Stimulated activated CD8-positive, alpha-beta memory T cell treated with anti-CD3 and anti-CD28 coated beads, Interleukin-4, amount 100 ng/mL, for 1 hour (primary cell): ENCODE results near the gene TANGO6.
"Not testable (repeated sequence)": the region's sequence is repeated elsewhere in the genome, so short reads cannot be mapped to it uniquely, and the experiment has no call there.

Experiments
- DNase-seq, 2 donors: peaks; one replicate each; pipeline ENCODE4 v3.0.0-alpha.2; 2020; ENCODE audit warnings: low read depth in 2 of 2, low spot score in 1 of 2

TANGO6 gene

DNA sequence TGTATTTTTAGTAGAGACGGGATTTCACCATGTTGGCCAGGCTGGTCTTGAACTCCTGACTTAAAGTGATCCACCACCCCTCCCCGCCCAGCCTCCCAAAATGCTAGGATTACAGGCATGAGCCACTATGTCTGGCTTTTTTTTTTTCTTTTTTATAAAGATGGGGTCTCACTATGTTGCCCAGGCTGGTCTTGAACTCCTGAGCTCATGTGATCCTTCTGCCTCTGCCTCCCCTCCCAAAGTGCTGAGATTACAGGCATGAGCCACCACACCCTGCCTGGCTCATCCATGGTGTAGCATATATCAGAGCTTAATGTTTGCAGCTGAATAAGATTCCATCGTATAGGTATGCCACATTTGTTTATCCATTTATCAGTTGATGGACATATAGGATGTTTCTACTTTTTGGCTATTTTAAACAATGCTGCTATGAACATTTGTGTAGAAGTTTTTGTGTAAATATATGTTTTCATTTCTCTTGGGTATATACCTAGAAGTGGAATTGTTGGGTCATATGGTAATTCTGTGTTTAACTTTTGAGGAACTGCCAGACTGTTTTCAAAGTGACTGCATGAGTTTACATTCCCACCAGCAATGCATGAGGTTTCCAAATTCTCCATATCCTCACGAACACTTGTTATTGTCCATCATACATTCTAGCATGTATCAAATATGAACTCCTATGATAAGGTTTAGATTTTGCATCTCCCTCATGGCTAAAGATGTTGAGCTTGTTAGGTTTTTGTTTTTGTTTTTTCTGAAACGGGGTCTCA is 206.5 kb downstream of the TANGO6 start:
- no peak for DNase-seq

DNA sequence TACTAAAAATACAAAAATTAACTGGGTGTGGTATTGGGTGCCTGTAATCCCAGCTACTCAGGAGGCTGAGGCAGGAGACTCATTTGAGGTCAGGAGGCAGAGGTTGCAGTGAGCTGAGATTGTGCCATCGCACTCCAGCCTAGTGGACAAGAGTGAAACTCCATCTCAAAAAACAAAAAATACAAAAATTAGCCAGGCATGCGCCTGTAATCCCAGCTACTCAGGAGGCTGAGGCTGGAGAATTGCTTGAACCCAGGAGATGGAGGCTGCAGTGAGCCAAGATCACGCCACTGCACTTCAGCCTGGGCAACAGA is 208.1 kb downstream of the TANGO6 start:
- not testable (repeated sequence) for DNase-seq

DNA sequence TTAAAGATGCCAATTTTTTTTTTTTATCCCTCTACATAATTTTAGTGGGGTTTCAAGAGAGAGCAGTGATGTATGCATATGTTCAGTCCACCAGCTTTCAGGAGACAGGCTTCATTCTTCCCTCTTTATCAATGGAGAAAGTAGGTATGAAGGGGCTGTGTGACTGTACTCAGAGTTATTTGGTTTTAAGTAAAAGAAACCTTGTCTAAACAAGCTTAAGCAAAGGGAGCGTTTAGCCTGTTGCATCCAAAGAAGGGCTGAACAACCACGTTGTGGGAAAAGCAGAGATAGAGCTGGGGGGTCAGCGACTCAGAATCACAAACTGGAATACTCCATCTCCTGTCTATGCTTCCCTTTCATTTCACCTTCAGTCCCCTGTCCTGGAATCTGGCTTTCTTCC is 211.7 kb downstream of the TANGO6 start:
- DNase-seq: no peak

GRCh38 chr16:69055980-69056379 is 212.6 kb downstream of the TANGO6 start:
- no peak for DNase-seq

GRCh38 chr16:69056421-69056820 is 213.1 kb downstream of the TANGO6 start:
- DNase-seq: no peak

DNA sequence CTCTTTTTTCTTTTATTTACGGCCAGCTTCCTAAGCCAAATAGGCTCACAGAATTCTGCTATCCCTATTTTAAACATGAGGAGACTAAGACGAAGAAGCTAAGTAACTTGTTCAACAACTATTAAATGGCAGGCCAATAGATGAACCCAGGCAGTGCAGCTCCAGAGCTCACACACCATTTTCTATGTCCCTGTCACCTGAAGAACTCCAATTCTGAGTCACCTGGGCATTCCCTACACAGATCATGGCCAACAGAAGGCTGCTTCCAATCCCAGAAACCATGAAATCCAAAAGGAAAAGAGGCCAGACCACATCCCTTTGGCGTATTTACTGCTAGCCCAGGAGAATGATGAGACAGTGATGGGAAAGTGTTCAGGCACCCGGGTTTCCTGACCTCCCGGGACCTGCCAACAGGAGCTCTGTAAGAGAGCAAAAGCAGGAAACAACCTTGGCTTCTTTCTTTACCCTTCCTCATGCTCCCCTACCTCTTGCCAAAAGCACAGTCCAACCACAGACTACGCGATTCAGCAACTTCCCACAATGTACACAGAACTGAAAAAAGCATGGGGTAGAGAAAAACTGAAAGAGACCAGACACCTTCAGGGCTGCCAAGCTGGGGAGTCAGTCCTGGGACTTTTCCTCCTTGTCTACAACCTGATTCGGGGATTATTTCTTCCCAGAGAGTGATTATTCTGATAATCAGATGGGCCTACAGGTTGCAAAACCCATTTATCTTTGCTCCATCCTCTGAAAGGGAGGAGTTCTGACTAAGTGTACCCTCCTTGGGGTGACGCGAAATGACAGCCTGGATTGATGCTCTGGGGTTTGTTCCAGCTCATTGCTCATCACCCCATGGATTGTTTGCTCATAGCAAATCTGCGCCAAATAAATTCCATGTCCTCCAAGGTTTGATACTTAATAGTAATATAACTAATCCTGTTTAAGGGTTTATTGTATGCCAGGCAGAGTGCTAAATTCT is 214.4 kb downstream of the TANGO6 start:
- DNase-seq: no peak

GRCh38 chr16:69063491-69063890 is 220.2 kb downstream of the TANGO6 start:
- DNase-seq: not testable (repeated sequence)

DNA sequence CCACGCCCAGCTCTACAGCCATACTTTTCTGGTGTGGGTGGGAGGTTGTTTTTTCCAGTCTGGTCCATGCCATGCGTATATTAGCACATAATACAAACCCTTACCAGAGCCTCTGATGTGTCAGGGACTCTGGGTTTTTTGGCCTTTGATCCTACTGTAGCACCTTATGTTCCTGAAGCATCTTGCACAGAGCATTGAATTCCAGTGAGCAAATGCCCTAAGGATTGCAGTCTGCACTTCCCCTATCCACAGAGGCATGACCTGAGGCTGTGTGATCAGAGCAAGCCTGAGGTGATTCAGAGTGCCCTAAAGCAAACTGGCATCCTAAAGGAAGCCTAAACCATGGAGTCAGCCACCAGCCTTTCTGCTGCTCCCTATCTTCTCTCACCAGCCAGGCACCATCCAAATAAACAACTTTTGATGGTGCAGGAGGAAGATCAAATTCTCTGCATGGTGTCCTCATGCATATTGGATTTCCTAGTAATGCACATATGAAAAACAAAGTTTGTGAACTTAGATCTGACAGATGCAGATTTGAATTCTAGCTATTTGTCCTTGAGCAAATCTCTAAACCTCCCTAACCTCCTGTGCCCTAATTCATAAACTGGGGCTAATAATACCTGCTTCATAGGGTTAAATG is 220.9 kb downstream of the TANGO6 start:
- DNase-seq: no peak

- no peak for DNase-seq
These were observed 221.5 kb downstream of the TANGO6 start for GRCh38 chr16:69064764-69065313.

DNA sequence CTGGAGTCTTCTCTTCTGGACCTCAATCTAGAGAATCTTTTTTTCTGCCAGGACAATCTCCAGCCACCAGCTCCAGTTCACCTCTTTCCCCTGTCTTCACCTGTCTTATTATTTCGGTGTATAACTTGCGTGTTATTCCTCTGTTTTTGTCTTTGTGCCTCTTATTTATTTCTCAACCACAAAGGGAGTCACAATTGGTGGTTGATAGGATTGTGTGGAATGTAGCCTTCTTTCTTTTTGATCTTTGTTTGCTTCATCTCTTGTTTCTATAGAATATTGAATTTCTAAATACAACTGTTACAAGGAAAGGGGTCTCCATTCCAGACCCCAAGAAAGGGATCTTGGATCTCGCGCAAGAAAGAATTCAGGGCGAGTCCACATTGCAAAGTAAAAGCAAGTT is 226.2 kb downstream of the TANGO6 start:
- DNase-seq: no peak

DNA sequence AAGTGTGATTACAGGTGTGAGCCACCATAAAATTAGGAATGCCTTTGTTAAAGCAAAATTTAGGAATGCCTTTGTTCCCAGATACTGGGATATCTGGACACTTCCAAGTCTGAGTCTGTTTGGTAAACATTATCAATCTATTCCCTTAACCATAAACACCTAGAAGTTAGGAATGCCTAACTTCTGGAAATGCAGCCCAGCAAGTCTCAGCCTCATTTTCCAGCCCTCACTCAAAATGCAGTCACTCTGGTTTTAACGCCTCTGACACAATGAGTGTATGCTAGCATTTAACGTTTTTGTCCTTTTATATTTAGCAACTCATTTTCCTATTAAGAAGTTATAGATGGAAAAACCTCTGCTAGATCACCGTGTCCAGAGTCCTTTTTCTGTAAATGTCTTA is 227.7 kb downstream of the TANGO6 start:
- no peak for DNase-seq

DNA sequence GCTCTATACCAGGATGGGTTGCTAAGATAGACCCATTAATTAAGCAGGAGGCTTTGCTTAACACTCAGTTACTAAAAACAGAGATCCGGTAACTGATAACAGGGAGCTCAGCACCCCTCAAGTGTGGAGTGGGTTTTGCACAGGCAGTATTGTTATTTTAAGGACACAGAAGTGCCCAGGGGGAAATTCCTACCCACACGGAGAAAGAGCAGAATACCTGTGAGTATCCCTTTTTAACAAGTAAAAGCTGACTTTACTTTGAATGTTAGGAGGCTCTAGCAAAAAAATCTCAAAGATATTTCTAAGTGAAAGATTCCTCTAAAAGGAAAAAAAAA is 229.3 kb downstream of the TANGO6 start:
- no peak for DNase-seq

DNA sequence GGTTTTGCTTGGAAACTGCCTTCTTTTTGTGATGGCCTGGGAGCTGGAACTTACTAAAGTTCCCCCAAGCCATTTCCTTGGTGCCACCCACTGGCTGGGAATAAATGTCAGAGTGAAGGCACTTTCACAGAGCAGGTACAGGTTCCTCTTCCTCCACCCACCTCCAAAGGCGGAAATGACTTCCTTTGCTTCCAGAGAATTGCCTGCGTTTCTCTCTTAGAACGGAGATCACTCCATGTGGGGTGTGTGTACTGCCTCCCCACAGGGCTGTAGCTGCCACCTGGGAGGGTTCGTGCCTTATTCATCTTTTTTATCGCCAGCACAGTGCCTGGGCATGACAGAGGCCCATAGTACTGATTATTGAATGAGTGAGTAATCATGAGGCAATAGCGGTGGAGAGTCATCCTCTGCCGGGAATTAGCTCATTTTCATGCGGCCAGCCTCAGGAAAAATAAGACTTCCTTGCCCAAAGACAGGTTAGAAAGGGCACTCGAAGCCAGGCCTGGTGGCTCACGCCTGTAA is 229.9 kb downstream of the TANGO6 start:
- DNase-seq: no peak

- no peak for DNase-seq
These were observed 233.9 kb downstream of the TANGO6 start for GRCh38 chr16:69077251-69077650.

DNA sequence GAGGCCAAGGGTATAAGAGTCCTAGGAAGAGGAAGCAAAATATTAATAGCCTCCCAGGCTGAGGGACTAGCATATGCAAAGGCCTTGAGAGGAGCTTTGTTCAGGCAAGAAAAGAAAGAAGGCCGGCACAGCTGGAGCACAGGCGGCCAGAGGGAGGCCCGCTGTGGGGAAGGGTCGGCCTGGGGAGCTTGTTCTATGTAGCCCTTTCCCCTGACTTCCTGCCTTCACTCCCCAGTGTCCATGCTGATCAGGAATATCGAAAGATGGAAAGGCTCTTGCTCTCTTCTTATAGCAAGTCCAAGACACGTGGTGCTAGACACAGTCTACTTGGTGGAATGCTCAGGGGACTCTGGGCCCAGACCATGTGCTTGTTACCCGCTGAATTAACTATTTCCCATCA is 234.7 kb downstream of the TANGO6 start:
- no peak for DNase-seq

DNA sequence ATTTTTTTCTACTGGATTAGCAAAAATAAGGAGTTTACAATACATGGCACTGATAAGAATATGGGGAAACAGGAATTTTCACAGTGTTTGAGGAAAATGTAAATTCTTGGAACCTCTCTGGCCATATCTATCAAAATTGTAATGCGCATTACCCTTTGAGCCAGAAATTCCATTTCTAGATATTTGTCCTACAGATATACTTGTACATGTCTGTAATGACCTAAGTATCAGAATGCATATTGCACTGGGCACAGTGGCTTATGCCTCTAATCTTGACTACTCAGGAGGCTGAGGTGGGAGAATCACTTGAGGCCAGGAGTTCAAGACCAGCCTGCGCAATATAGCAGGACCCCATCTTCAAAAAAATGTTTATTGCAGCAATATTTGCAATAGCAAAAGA is 236.4 kb downstream of the TANGO6 start:
- no peak for DNase-seq

- no peak for DNase-seq
These were observed 240.1 kb downstream of the TANGO6 start for GRCh38 chr16:69083306-69083941.

- DNase-seq: no peak
These were observed 241.0 kb downstream of the TANGO6 start for GRCh38 chr16:69084289-69084688.

DNA sequence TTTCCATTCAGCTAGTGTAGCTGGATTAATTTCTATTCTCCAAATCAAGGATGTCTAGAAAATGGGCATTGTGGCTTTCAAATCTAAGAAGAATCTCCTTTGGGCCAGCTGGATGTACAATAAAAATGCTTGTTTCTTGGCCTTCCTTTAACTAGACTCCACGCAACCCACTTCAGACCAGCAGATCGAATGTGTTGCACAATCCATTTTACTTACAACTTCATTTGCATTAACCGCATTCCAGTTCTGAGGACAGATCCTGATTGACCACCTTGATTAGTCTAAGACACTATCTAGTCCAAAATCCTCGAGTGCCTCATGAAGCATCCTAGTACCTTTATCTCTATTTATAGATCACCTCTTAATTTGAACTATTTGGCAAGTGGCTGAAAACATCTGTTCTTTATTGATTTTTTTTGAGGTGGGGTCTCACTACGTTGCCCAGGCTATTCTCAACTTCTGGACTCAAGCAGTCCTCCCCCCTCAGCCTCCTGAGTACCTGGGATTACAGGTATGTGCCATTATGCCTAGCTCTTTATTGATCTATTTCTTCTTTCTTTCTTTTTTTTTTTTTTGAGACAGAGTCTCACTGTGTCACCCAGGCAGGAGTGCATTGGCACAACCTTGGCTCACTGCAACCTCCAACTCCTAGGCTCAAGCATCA is 241.8 kb downstream of the TANGO6 start:
- DNase-seq: no peak

GRCh38 chr16:69087161-69087581 is 243.8 kb downstream of the TANGO6 start:
- DNase-seq: no peak
